ENCODE data around the gene TRIOBP. TPM values are rescaled to one million over a fixed set of nuclear protein-coding genes. Genes with fewer than 3 reads are reported as not detected.

Gene TRIOBP
- total and polyA plus RNA-seq, 2 of the 4 experiments (the other 2 are of a cell fraction) = 46.4 to 69.8 TPM

GRCh38 chr22:37740455-37741311 lies 43.8 kb downstream of the TRIOBP start:
- H2BK120ac ChIP-seq (ENCODE audit: low read depth, low read length) = peak overlapping the region; percentile 38
- no peak overlapping the region for H3K23ac ChIP-seq (ENCODE audit: low read depth, low read length)
- 39% methylated on average over 6 of the region's 22 CpGs; no CpG with 5 or more reads in 1 of the 2 experiments for WGBS, 2 experiments (ENCODE audit: extremely low coverage in 2 of 2, insufficient read length in 1 of 2)
- no peak overlapping the region for H3K4me2 ChIP-seq (ENCODE audit: low read depth, low read length)
- H3K4me1 ChIP-seq (ENCODE audit: control insufficient read depth, insufficient read depth, low read length) = peaks cover 38% of the 10 kb centered on the region
- ChIA-PET POLR2A (ENCODE audit: unreplicated experiment) (interaction anchor here (0.6 to 0.9 kb wide), 2 partner anchors 66 to 111 kb away, joined by 3 read pairs; partner anchors contain the start of gene LGALS1), CTCF (interaction anchor here (0.5 kb wide), 1 partner anchor 150 kb away, joined by 3 read pairs; no protein-coding TSS in a partner anchor)
- peak overlapping the region; percentile 3; the same call in 1 of the 2 replicates for H3K18ac ChIP-seq (ENCODE audit: low read depth, low read length)
- H4K20me1 ChIP-seq (ENCODE audit: insufficient read depth, low read length) = peaks cover 3% of the 10 kb centered on the region; the same call in 1 of the 2 replicates
- H3K79me1 ChIP-seq (ENCODE audit: low read depth in 1 of 2, low read length in 2 of 2) = peaks cover 8 to 34% of the 10 kb centered on the region in 2 experiments
- intact Hi-C loops (cut with micrococcal nuclease) = loop anchor here (5.0 kb wide), 1 partner anchor 43 kb away; the partner anchor contains the start of gene TRIOBP
- peak overlapping the region; percentile 62; the same call in 1 of the 2 replicates for H4K91ac ChIP-seq (ENCODE audit: insufficient read depth, low read depth, low read length)
- no peak for DNase-seq
- H3K27ac ChIP-seq (ENCODE audit: insufficient read depth, low read length) = peak overlapping the region; percentile 46
- H4K5ac ChIP-seq (ENCODE audit: low read depth, low read length) = peak overlapping the region; percentile 3; the same call in 1 of the 2 replicates
- peak overlapping the region; percentile 10 to 67; a peak in 2 of 4 replicates for H4K8ac ChIP-seq (ENCODE audit: low read depth in 2 of 2, low read length in 2 of 2)
- no peak overlapping the region for H3K9ac ChIP-seq (ENCODE audit: low read depth, low read length)
- H3K4me3 ChIP-seq (ENCODE audit: insufficient read depth, low read depth, low read length) = no peak overlapping the region
- 0 out of 2 replicates have a peak overlapping the region, but pooled peaks have one; percentile 14 for H3K14ac ChIP-seq (replicated peaks; ENCODE audit: low read depth, low read length)
- no peak for ATAC-seq (ENCODE audit: low read depth)
- no peak overlapping the region for H3K56ac ChIP-seq (ENCODE audit: extremely low read depth, insufficient read depth, low read length)
- H2BK5ac ChIP-seq (ENCODE audit: low read depth, low read length, poor library complexity, severe bottlenecking) = no peak overlapping the region
- H3K9me1 ChIP-seq (ENCODE audit: insufficient read depth, low read length) = peaks cover 35% of the 10 kb centered on the region
- dilution Hi-C loops (cut with HindIII; ENCODE audit: low sequenced_read_pairs, unreplicated experiment) = no loop called here
- H2AK9ac ChIP-seq (replicated peaks; ENCODE audit: low read depth, low read length, poor library complexity) = peak overlapping the region; percentile 33
- H3K36me3 ChIP-seq (ENCODE audit: control insufficient read depth, insufficient read depth, low read length) = no peaks in the 10 kb centered on the region
- H2BK20ac ChIP-seq (ENCODE audit: low read depth, low read length) = 0 out of 2 replicates have a peak overlapping the region, but pooled peaks have one; percentile 23
- no TSS peak for BruUV-seq (replicated peaks)
- no peaks in the 10 kb centered on the region for H3K27me3 ChIP-seq (ENCODE audit: control insufficient read depth, insufficient read depth, low read length)
- peak overlapping the region; percentile 50; the same call in 1 of the 3 replicates for H2BK15ac ChIP-seq (ENCODE audit: low read depth, low read length)
- no peaks in the 10 kb centered on the region for H3K9me3 ChIP-seq (ENCODE audit: control insufficient read depth, insufficient read depth, low read length)
- H2AK5ac ChIP-seq (ENCODE audit: low read depth, low read length) = peak overlapping the region; percentile 86
- peak overlapping the region; percentile 26 for H2AFZ ChIP-seq (replicated peaks; ENCODE audit: low read length, poor library complexity)
- in situ Hi-C loops (cut with MboI; ENCODE audit: low sequenced_read_pairs) = no loop called here
- no peak for TF ChIP-seq RCOR1 (IDR thresholded peaks at IDR 0.05; ENCODE audit: insufficient replicate concordance, low read length)
- no peak for TF ChIP-seq RFX5 (IDR thresholded peaks at IDR 0.05; ENCODE audit: low read depth, low read length)
- no peak for TF ChIP-seq POLR2A (IDR thresholded peaks at IDR 0.05; ENCODE audit: low read depth, low read length)
- TF ChIP-seq BHLHE40 (IDR thresholded peaks at IDR 0.05; ENCODE audit: low read depth, low read length) = no peak
- TF ChIP-seq MAZ (IDR thresholded peaks at IDR 0.05; ENCODE audit: borderline replicate concordance, low read depth, low read length) = no peak
- TF ChIP-seq FOS (IDR thresholded peaks at IDR 0.05; ENCODE audit: low read depth, low read length) = no peak
- no peak for TF ChIP-seq CEBPB (IDR thresholded peaks at IDR 0.05; ENCODE audit: low read depth, low read length)
- TF ChIP-seq RAD21 (IDR thresholded peaks at IDR 0.05; ENCODE audit: low read length) = no peak
- no peak for TF ChIP-seq MAFK (IDR thresholded peaks at IDR 0.05; ENCODE audit: low read depth, low read length)
- TF ChIP-seq USF2 (IDR thresholded peaks at IDR 0.05; ENCODE audit: low read depth, low read length) = no peak
- no peak for TF ChIP-seq CHD1 (IDR thresholded peaks at IDR 0.05; ENCODE audit: low read depth, low read length)
- H3K4ac ChIP-seq (ENCODE audit: low read depth, low read length) = peak overlapping the region; percentile 67

Measured in IMR-90 (cell line).